Left ventricle myocardium inferior (tissue), 1 donor: ENCODE measurements around the gene GRM8. TPM values are rescaled to one million over a fixed set of nuclear protein-coding genes. Genes with fewer than 3 reads are reported as not detected.

Experiments
- DNase-seq: peaks from one replicate; pipeline ENCODE4 v3.0.0-alpha.2; 2020
- H3K27ac ChIP-seq: fragments of 200-600 bp; replicated peaks from 2 replicates; pipeline ENCODE4 v1.8.0; 2021
- H3K27me3 ChIP-seq: fragments of 200-600 bp; 2 replicates; pipeline ENCODE4 v1.8.0; 2021; ENCODE audit warnings: low read depth
- H3K36me3 ChIP-seq: fragments of 200-600 bp; 2 replicates; pipeline ENCODE4 v1.8.0; 2021
- H3K4me1 ChIP-seq: fragments of 200-600 bp; 2 replicates; pipeline ENCODE4 v1.8.0; 2021
- H3K4me3 ChIP-seq: fragments of 200-600 bp; 2 replicates; pipeline ENCODE4 v1.8.0; 2021; ENCODE audit warnings: mild to moderate bottlenecking, moderate library complexity
- H3K9me3 ChIP-seq: fragments of 200-600 bp; replicated peaks from 2 replicates; pipeline ENCODE4 v1.8.0; 2021
- CTCF ChIP-seq: fragments of 200-600 bp; IDR thresholded peaks from 2 replicates; pipeline ENCODE4 v1.8.0; 2021; ENCODE audit warnings: antibody characterized with exemption, mild to moderate bottlenecking, borderline replicate concordance
- intact Hi-C: fragments of 100-400 bp; cut with micrococcal nuclease; formaldehyde crosslinking; loops from one replicate; pipeline ENCODE4 v1.11.0; 2022
- total RNA-seq: library from RNA; stranded (reverse); fragmentation: NEBNext Ultra II Directional; extraction: Animal tissue kit (Norgen Biotek cat#: 25700); gene quantifications from one replicate; pipeline ENCODE4 v1.2.1, GENCODE V29; 2021
- donor health status: DM: no; HTN: yes; CAD: no; lungs with severe emphysema.

The GRM8 gene
- total RNA-seq, 1 donor from 2014 or later = 0.69 TPM

DNA sequence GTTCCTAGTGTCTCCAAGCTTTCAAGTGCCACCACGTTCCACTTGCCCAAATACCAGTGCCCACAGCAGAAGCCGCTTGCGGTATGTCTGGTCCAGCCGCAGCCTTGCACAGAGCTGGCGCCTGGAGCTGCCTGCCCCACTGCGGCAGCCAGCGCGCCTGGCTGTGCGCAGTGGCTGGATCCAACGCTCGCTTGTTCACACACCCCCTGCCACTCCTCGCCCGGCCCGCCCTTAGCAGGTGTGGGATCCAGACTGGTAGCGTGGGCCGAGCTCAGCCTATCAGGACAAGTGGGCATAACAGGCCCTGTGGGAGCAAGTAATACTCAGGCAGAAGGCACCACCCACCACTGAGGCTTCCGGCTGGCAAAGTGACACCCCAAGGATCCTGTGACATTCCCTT, 294.4 kb downstream of the GRM8 start:
- intact Hi-C loops = no loop called here

GRCh38 chr7:126957443-126957842, 295.3 kb downstream of the GRM8 start:
- Histone ChIP-seq H3K36me3 (no peaks in the 10 kb centered on the region), H3K27ac (no peak overlapping the region), H3K4me1 (no peaks in the 10 kb centered on the region), H3K4me3 (no peak overlapping the region), H3K27me3 (no peaks in the 10 kb centered on the region), H3K9me3 (peaks cover 12% of the 10 kb centered on the region)
- DNase-seq = no peak
- no peak for TF ChIP-seq CTCF
- intact Hi-C loops = no loop called here

More for the DNA sequence above, 294.4 kb downstream of the GRM8 start:
- H3K4me3 ChIP-seq = no peak overlapping the region
- H3K4me1 ChIP-seq = no peaks in the 10 kb centered on the region
- no peak for TF ChIP-seq CTCF
- no peaks in the 10 kb centered on the region for H3K36me3 ChIP-seq
- no peak for DNase-seq
- no peak overlapping the region for H3K27ac ChIP-seq
- peaks cover 12% of the 10 kb centered on the region for H3K9me3 ChIP-seq
- no peaks in the 10 kb centered on the region for H3K27me3 ChIP-seq

- no peak overlapping the region for H3K27ac ChIP-seq
- H3K4me3 ChIP-seq = no peak overlapping the region
- H3K36me3 ChIP-seq = no peaks in the 10 kb centered on the region
- H3K4me1 ChIP-seq = no peaks in the 10 kb centered on the region
- peaks cover 12% of the 10 kb centered on the region for H3K9me3 ChIP-seq
- H3K27me3 ChIP-seq = no peaks in the 10 kb centered on the region
- TF ChIP-seq CTCF = no peak
- intact Hi-C loops = no loop called here
- DNase-seq = no peak
Observed at GRCh38 chr7:126953461-126953860, 299.3 kb downstream of the GRM8 start.

- Histone ChIP-seq H3K27ac (no peak overlapping the region), H3K4me3 (no peak overlapping the region), H3K9me3 (no peaks in the 10 kb centered on the region), H3K36me3 (no peaks in the 10 kb centered on the region), H3K4me1 (no peaks in the 10 kb centered on the region), H3K27me3 (no peaks in the 10 kb centered on the region)
- TF ChIP-seq CTCF = no peak
- intact Hi-C loops = no loop called here
- DNase-seq = no peak
Observed at GRCh38 chr7:126948664-126949063, 304.1 kb downstream of the GRM8 start.

DNA sequence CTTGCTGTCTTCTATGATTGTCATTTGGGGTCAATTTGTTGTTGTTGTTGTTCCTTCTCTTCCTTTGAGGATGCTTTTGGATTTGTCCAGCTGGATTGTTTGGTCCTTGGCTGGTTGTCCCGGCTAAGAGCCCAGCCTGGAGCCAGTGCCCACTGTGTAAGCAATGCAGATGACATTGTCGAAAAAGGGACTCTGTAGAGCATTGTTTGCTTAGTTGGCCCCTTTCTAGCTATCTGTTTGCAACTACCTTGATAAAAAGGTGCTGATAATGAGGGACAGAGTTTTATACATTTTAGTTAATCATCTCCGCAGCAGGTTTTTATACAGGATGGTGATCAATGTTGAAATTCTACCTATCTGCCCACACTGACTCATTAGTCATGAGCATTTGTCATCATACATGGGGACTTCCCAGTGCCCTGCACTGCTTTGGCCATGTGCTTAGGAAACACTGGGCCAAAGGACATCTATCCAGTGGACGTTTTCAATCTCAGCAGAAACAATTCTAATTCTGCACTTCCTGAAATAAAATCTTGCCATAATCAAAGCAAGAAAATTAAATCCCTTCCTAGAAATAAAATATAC, 311.9 kb downstream of the GRM8 start:
- Histone ChIP-seq H3K36me3 (no peaks in the 10 kb centered on the region), H3K27me3 (no peaks in the 10 kb centered on the region), H3K4me1 (no peaks in the 10 kb centered on the region), H3K4me3 (no peak overlapping the region), H3K27ac (no peak overlapping the region), H3K9me3 (no peaks in the 10 kb centered on the region)
- TF ChIP-seq CTCF = no peak
- intact Hi-C loops = no loop called here
- no peak for DNase-seq
